Tibial nerve (tissue), 3 donors: ENCODE data around the gene RND2.
A peak's percentile ranks its signal among the peaks of the same experiment; 100 is the strongest.

Source experiments
- POLR2A ChIP-seq, 2 donors: fragments of 450-650 bp; IDR thresholded peaks; one replicate each; pipeline ENCODE4 v1.6.1; 2017; ENCODE audit warnings: antibody characterized with exemption in 2 of 2, mild to moderate bottlenecking in 2 of 2, moderate library complexity in 2 of 2
- TF ChIP-seq, protein P1 (sequence below), 5 experiments: fragments of 200-600 bp in 3 of 5; fragments of 450-650 bp in 2 of 5; sonication (generic) in 3 of 5; IDR thresholded peaks; one replicate each; pipeline ENCODE4 v1.5.1; 2016 to 2019; ENCODE audit warnings: antibody characterized with exemption in 5 of 5, mild to moderate bottlenecking in 3 of 5, moderate library complexity in 2 of 5

GRCh38 chr17:43021741-43022512 is 3.1 kb upstream of the RND2 start, which contains the start of gene VAT1:
- peak; percentile 57 to 74 for TF ChIP-seq POLR2A (IDR thresholded peaks at IDR 0.05)
- TF ChIP-seq, protein P1, sequence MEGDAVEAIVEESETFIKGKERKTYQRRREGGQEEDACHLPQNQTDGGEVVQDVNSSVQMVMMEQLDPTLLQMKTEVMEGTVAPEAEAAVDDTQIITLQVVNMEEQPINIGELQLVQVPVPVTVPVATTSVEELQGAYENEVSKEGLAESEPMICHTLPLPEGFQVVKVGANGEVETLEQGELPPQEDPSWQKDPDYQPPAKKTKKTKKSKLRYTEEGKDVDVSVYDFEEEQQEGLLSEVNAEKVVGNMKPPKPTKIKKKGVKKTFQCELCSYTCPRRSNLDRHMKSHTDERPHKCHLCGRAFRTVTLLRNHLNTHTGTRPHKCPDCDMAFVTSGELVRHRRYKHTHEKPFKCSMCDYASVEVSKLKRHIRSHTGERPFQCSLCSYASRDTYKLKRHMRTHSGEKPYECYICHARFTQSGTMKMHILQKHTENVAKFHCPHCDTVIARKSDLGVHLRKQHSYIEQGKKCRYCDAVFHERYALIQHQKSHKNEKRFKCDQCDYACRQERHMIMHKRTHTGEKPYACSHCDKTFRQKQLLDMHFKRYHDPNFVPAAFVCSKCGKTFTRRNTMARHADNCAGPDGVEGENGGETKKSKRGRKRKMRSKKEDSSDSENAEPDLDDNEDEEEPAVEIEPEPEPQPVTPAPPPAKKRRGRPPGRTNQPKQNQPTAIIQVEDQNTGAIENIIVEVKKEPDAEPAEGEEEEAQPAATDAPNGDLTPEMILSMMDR (IDR thresholded peaks at IDR 0.05) = peak in 2 of 5 experiments; percentile 25 to 37
